ENCODE measurements around the gene EVA1B.

Gene EVA1B

DNA sequence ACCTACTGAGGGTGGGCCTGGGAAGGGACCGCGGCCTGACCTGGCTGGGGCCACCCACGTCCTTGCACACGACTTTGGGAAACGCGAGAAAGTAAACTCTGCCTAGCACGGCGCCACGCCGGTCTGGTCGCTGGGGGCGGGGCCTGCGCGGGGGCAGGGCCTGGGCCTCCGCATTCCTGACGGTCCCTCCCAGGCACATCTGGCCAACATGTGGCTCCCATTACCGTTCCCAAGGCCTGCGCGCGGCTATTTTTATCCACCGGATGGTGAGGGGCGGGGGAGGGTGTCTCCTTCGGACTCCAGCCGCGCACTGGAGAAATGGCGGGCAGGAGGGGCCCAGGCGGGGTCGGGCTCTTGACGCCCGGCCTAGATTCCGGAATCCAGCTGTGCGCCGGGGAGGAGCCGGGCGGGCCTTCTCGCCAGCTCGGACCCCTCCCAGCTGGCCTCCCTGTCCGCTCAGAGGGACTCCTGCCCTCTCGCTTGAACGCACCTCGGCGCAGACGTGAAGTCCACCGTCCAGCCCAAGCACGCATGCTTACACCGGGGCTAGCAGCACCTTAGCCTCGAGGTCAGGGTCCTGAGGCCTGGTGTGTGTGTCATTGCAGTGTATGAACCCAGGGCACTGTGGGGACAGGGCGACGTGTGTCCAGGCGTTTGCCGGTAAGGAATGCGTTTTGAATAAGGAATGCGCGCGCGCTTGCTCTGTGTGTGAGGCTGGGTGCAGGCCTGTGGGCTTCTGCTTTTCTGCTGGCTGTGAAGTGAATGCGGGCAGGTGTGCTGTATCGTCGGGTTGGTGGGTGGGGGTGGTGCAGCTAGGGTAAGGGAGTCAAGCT lies 2.1 kb downstream of the EVA1B start:
- Histone ChIP-seq H3K4me3 (peak overlapping the region; percentile 91), H3K27ac (peak overlapping the region; percentile 93 to 98)
- peak; percentile 89 for DNase-seq (ENCODE audit: low spot score)
- no peak for TF ChIP-seq CTCF (IDR thresholded peaks at IDR 0.05)

DNA sequence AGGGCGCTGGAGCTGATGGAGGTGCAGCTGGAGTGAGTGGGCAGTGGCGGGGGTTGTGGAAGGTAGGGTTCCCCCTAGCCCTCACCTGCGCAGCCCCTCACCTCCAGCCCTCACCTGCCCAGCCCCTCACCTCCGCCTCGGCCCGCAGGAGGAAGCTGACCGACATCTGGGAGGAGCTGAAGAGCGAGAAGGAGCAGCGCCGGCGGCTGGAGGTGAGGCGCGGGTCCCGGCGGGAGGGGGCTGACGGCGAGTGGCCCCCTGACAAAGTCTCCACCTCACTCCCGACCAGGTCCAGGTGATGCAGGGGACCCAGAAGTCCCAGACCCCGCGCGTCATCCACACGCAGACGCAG lies 2.7 kb downstream of the EVA1B start:
- TF ChIP-seq CTCF (IDR thresholded peaks at IDR 0.05) = no peak
- Histone ChIP-seq H3K27ac (peak overlapping the region; percentile 93 to 98), H3K4me3 (peak overlapping the region; percentile 91)
- no peak for DNase-seq (ENCODE audit: low spot score)

DNA sequence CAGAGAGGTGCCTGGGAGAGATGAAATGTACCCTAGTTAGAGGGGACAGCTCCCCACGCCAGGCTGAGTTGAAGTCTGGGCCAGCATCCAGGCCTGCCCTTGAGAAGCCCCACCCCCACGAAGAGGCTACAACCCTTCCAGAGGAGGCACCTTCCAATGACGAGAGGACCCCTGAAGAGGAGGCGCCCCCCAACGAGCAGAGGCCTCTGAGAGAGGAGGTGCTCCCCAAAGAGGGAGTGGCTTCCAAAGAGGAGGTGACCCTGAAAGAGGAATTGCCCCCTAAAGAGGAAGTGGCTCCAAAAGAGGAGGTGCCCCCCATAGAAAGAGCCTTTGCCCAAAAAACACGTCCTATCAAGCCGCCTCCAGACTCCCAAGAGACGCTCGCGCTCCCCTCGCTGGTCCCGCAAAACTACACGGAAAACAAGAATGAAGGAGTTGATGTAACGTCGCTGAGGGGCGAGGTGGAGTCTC lies 3.1 kb downstream of the EVA1B start:
- peak overlapping the region; percentile 91 for H3K4me3 ChIP-seq
- DNase-seq (ENCODE audit: low spot score) = no peak
- H3K27ac ChIP-seq = peak overlapping the region; percentile 93 to 98
- no peak for TF ChIP-seq CTCF (IDR thresholded peaks at IDR 0.05)

DNA sequence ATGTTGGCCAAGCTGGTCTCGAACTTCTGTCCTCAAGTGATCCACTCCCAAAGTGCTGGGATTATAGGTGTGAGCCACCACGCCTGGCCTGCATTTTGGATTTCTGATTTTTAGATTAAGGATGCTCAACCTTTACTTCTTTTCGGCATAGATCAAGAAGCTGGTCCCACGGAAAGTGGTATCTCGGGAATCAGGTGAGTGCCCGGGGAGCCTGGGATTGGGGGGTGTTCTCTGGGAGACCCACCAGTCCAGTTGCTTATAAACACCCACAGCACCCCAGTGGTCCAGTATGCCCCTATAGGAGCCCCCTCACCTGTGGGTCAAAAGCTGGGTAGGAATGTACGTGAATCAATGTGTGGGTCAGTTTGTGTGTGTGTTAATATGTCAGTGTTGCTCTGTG lies 14.0 kb downstream of the EVA1B start:
- no peak for DNase-seq (ENCODE audit: low spot score)
- Histone ChIP-seq H3K4me3 (no peak overlapping the region), H3K27ac (no peak overlapping the region)
- TF ChIP-seq CTCF (IDR thresholded peaks at IDR 0.05) = no peak

DNA sequence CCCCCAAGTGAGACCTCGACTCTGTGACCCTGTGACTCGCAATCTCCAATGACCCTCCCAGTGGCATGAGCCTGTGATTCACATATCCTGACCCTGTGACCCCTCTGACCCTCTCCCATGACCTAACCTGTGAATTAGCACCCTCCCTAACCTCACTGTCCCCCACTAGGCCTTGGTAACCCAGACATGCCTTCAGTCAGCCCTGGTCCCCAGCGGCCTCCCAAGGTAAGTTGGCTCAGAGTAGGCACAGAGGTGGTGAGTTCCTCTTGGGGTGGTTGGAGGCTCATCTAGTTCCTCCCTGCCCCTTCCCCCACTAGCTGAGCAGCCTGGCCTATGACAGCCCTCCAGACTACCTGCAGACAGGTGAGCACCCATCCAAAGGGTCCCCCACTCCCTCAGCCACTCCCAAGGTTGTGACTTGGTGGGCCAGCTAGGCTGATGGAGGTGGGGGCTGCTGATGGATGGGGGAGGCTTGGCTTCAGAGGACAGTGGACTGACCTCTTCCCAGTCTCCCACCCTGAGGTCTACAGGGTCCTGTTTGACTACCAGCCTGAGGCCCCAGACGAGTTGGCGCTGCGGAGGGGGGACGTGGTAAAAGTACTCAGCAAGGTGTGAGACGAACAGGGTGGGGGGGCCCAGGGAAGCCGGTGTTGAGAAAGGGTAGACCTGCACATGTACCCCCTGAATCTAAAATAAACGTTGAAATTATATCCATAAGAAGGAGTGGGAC lies 15.7 kb downstream of the EVA1B start:
- Histone ChIP-seq H3K27ac (no peak overlapping the region), H3K4me3 (peak overlapping the region; percentile 83)
- no peak for DNase-seq (ENCODE audit: low spot score)
- no peak for TF ChIP-seq CTCF (IDR thresholded peaks at IDR 0.05)

DNA sequence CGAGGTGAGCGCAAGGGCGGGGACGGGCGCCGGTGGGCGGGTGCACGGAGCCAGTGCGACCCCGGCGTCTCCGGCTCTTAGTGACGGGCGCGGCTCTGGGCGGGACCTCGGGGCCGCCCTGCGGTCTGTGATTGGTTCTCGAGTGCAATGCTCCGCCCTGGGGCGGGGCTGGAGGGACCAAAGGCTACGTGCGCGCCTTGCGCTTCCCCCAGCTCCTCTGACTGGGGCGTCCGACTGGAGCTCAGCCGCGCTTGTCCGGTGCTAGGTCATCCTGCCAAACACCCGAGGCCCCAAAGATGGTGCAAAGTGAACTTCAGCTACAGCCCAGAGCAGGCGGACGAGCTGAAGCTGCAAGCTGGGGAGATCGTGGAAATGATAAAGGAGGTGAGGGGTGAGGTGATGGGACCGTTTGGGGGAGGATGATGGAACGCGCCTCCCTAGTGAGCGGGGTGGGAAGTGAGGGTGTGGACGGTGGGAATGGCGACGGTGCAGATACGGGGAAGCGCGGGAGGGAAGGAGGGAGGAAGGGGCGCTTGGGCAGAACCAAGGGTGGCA lies 16.5 kb downstream of the EVA1B start:
- H3K27ac ChIP-seq = peak overlapping the region; percentile 22 to 80
- peak; percentile 92 for DNase-seq (ENCODE audit: low spot score)
- no peak for TF ChIP-seq CTCF (IDR thresholded peaks at IDR 0.05)
- peak overlapping the region; percentile 83 for H3K4me3 ChIP-seq
